ENCODE measurements around the gene TMEM254.

DNA sequence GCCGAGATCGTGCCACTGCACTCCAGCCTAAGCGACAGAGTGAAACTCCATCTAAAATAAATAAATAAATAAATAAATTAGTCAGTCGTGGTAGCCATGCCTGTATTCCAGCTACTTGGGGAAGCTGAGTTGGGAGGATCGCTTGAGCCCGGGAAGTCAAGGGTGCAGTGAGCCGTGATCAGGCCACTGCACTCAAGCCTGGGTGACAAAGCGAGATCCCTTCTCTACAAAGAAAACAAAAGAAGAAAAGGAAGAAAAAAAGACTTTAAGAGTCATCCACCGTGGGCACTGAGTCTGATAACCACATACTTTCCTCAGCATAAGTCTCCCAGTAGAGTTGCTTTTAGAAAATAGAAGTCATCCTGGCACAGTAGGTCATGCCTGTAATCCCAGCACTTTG, 2.6 kb downstream of the TMEM254 start:
- no peak for TF ChIP-seq CREB1 (CRISPR knock-in tag; IDR thresholded peaks at IDR 0.05; ENCODE audit: low read depth)
- TF ChIP-seq, protein P1, sequence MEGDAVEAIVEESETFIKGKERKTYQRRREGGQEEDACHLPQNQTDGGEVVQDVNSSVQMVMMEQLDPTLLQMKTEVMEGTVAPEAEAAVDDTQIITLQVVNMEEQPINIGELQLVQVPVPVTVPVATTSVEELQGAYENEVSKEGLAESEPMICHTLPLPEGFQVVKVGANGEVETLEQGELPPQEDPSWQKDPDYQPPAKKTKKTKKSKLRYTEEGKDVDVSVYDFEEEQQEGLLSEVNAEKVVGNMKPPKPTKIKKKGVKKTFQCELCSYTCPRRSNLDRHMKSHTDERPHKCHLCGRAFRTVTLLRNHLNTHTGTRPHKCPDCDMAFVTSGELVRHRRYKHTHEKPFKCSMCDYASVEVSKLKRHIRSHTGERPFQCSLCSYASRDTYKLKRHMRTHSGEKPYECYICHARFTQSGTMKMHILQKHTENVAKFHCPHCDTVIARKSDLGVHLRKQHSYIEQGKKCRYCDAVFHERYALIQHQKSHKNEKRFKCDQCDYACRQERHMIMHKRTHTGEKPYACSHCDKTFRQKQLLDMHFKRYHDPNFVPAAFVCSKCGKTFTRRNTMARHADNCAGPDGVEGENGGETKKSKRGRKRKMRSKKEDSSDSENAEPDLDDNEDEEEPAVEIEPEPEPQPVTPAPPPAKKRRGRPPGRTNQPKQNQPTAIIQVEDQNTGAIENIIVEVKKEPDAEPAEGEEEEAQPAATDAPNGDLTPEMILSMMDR (conservative IDR thresholded peaks at IDR 0.05; ENCODE audit: low read depth in 2 of 2): no peak
- TF ChIP-seq, protein P2, sequence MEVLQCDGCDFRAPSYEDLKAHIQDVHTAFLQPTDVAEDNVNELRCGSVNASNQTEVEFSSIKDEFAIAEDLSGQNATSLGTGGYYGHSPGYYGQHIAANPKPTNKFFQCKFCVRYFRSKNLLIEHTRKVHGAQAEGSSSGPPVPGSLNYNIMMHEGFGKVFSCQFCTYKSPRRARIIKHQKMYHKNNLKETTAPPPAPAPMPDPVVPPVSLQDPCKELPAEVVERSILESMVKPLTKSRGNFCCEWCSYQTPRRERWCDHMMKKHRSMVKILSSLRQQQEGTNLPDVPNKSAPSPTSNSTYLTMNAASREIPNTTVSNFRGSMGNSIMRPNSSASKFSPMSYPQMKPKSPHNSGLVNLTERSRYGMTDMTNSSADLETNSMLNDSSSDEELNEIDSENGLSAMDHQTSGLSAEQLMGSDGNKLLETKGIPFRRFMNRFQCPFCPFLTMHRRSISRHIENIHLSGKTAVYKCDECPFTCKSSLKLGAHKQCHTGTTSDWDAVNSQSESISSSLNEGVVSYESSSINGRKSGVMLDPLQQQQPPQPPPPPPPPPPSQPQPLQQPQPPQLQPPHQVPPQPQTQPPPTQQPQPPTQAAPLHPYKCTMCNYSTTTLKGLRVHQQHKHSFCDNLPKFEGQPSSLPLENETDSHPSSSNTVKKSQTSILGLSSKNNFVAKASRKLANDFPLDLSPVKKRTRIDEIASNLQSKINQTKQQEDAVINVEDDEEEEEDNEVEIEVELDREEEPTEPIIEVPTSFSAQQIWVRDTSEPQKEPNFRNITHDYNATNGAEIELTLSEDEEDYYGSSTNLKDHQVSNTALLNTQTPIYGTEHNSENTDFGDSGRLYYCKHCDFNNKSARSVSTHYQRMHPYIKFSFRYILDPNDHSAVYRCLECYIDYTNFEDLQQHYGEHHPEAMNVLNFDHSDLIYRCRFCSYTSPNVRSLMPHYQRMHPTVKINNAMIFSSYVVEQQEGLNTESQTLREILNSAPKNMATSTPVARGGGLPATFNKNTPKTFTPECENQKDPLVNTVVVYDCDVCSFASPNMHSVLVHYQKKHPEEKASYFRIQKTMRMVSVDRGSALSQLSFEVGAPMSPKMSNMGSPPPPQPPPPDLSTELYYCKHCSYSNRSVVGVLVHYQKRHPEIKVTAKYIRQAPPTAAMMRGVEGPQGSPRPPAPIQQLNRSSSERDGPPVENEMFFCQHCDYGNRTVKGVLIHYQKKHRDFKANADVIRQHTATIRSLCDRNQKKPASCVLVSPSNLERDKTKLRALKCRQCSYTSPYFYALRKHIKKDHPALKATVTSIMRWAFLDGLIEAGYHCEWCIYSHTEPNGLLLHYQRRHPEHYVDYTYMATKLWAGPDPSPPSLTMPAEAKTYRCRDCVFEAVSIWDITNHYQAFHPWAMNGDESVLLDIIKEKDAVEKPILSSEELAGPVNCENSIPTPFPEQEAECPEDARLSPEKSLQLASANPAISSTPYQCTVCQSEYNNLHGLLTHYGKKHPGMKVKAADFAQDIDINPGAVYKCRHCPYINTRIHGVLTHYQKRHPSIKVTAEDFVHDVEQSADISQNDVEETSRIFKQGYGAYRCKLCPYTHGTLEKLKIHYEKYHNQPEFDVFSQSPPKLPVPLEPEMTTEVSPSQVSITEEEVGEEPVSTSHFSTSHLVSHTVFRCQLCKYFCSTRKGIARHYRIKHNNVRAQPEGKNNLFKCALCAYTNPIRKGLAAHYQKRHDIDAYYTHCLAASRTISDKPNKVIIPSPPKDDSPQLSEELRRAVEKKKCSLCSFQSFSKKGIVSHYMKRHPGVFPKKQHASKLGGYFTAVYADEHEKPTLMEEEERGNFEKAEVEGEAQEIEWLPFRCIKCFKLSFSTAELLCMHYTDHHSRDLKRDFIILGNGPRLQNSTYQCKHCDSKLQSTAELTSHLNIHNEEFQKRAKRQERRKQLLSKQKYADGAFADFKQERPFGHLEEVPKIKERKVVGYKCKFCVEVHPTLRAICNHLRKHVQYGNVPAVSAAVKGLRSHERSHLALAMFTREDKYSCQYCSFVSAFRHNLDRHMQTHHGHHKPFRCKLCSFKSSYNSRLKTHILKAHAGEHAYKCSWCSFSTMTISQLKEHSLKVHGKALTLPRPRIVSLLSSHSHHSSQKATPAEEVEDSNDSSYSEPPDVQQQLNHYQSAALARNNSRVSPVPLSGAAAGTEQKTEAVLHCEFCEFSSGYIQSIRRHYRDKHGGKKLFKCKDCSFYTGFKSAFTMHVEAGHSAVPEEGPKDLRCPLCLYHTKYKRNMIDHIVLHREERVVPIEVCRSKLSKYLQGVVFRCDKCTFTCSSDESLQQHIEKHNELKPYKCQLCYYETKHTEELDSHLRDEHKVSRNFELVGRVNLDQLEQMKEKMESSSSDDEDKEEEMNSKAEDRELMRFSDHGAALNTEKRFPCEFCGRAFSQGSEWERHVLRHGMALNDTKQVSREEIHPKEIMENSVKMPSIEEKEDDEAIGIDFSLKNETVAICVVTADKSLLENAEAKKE (CRISPR knock-in tag; IDR thresholded peaks at IDR 0.05): no peak
- TF ChIP-seq REST (IDR thresholded peaks at IDR 0.05; ENCODE audit: unreplicated experiment): no peak
- no peak for TF ChIP-seq EZH2 (IDR thresholded peaks at IDR 0.05; ENCODE audit: low read depth, unreplicated experiment)
- TF ChIP-seq EZH2phosphoT487 (IDR thresholded peaks at IDR 0.05; ENCODE audit: unreplicated experiment): no peak
- TF ChIP-seq POLR2AphosphoS5 (IDR thresholded peaks at IDR 0.05; ENCODE audit: low read depth): no peak
- TF ChIP-seq ZNF114 (CRISPR knock-in tag; IDR thresholded peaks at IDR 0.05): no peak
- no peak for TF ChIP-seq JUNB (IDR thresholded peaks at IDR 0.05; ENCODE audit: unreplicated experiment)
- no peak for TF ChIP-seq ETS1 (IDR thresholded peaks at IDR 0.05)
- TF ChIP-seq NANOG (IDR thresholded peaks at IDR 0.05; ENCODE audit: borderline replicate concordance): no peak
